ENCODE data around the gene TNFRSF4. TPM values are rescaled to one million over a fixed set of nuclear protein-coding genes. Genes with fewer than 3 reads are reported as not detected.
A peak's percentile ranks its signal among the peaks of the same experiment; 100 is the strongest.

The TNFRSF4 gene
- total RNA-seq, 1 donor from 2014 or later = not detected

DNA sequence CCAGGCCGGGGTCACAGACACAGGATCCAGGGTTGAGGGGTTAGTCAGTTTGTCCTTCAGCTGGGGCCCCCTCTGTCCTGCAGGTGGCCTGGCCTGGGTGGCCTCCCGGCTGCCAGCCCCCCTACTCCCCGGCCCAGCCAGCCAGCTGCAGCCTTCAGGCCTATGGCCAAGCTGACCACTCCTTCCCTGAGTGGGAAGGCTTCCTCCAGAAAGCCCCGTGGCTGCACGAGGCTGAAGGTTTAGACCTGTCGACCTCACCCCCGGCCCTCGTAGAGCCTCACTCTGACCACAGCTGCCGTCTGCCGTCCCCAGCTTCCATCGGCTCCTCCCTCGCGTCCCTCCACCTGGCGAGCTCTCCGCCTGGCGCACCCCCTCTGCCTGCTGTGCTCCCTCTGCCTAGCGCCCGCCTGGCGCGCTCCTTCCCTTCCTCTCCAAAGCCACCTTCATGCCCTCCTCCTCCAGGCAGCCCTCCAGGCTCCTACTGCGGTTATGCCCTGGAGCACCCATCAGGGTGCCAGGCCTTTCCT is 30.7 kb downstream of the TNFRSF4 start:
- Histone ChIP-seq H3K27ac (no peak overlapping the region), H3K27me3 (no peaks in the 10 kb centered on the region), H3K9me3 (ENCODE audit: low read depth) (no peaks in the 10 kb centered on the region), H3K9ac (no peak overlapping the region), H4K20me1 (ENCODE audit: low read depth) (no peaks in the 10 kb centered on the region), H3K36me3 (no peaks in the 10 kb centered on the region), H3K4me3 (no peak overlapping the region), H3K4me2 (no peak overlapping the region), H3K79me2 (ENCODE audit: low read depth) (no peaks in the 10 kb centered on the region), H3F3A (ENCODE audit: low read depth) (no peaks in the 10 kb centered on the region), H2AFZ (replicated peaks) (no peak overlapping the region), H3K4me1 (no peaks in the 10 kb centered on the region)
- TF ChIP-seq EZH2 (IDR thresholded peaks at IDR 0.05) = no peak
- no peak for TF ChIP-seq EZH2phosphoT487 (IDR thresholded peaks at IDR 0.05)
- TF ChIP-seq, protein P1, sequence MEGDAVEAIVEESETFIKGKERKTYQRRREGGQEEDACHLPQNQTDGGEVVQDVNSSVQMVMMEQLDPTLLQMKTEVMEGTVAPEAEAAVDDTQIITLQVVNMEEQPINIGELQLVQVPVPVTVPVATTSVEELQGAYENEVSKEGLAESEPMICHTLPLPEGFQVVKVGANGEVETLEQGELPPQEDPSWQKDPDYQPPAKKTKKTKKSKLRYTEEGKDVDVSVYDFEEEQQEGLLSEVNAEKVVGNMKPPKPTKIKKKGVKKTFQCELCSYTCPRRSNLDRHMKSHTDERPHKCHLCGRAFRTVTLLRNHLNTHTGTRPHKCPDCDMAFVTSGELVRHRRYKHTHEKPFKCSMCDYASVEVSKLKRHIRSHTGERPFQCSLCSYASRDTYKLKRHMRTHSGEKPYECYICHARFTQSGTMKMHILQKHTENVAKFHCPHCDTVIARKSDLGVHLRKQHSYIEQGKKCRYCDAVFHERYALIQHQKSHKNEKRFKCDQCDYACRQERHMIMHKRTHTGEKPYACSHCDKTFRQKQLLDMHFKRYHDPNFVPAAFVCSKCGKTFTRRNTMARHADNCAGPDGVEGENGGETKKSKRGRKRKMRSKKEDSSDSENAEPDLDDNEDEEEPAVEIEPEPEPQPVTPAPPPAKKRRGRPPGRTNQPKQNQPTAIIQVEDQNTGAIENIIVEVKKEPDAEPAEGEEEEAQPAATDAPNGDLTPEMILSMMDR (IDR thresholded peaks at IDR 0.05) = no peak
- Mint-ChIP-seq H3K36me3 (no peaks in the 10 kb centered on the region), H3K27me3 (ENCODE audit: insufficient read depth, low read depth) (peaks cover 8% of the 10 kb centered on the region), H3K4me3 (no peak overlapping the region), H3K27ac (no peak overlapping the region), H3K9me3 (peaks cover 4% of the 10 kb centered on the region), H3K4me1 (peaks cover 8% of the 10 kb centered on the region)
- peak; percentile 13 for DNase-seq (ENCODE audit: low spot score)

DNA sequence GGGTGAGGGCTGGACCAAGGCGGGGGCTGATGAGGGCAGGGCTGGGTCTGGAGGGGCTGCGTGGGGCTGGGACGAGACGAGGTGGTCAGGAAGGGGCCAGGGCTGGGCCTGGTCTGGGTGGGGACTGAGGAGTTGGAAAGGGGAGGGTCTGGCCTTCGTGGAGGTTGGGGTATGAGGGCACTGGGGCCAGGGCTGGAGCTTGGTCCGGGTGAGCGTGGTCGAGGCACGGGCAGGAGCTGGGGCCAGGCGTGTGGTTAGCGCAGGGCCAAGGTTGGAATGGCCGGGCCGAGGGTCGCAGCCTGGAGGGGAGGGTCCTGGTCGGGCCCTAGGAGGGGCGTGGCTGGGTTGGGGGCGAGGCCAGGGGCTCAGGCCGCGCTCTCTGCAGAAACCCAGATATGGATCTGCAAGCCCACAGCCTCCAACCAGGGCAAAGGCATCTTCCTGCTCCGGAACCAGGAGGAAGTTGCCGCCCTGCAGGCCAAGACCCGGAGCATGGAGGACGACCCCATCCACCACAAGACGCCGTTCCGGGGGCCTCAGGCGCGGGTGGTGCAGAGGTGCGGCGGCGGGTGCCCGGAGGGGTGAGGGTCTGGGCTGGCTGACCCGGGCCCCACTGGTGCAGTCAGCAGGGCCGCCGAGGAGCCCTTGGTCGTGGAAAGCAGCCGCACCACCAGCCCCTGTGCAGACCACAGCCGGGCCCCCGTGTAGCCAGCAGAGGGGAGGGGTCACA is 31.3 kb downstream of the TNFRSF4 start:
- H3K4me3 Mint-ChIP-seq = no peak overlapping the region
- no peak overlapping the region for H3K27ac ChIP-seq

DNA sequence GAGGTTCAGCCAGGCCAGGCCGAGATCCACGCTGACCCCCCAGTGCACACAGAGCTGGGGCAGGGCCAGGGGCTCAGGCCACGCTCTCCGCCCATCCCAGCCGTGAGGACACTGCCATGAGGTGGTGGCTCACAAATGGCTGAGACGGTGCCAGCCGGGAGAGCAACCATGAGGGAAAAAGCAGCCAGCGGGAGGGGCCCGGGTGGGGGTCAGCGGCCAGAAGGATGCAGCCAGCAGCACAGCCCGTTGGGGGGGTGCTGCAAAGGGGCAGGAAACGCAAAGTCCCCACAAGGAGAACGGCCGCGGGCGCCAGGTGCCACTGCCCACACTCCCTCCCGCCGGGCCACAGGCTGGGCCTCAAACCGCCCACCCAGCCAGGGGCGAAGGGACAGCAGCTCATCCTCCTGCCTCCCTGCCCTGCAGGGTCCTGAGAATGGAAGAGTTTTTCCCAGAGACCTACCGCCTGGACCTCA is 32.0 kb downstream of the TNFRSF4 start:
- Mint-ChIP-seq H3K4me1 (peaks cover 10% of the 10 kb centered on the region), H3K4me3 (no peak overlapping the region), H3K27me3 (ENCODE audit: insufficient read depth, low read depth) (peaks cover 10% of the 10 kb centered on the region), H3K36me3 (no peaks in the 10 kb centered on the region), H3K9me3 (no peaks in the 10 kb centered on the region), H3K27ac (no peak overlapping the region)
- Histone ChIP-seq H3K79me2 (ENCODE audit: low read depth) (no peaks in the 10 kb centered on the region), H3K4me1 (no peaks in the 10 kb centered on the region), H3F3A (ENCODE audit: low read depth) (no peaks in the 10 kb centered on the region), H2AFZ (replicated peaks) (no peak overlapping the region), H3K4me2 (no peak overlapping the region), H3K36me3 (no peaks in the 10 kb centered on the region), H3K4me3 (no peak overlapping the region), H4K20me1 (ENCODE audit: low read depth) (no peaks in the 10 kb centered on the region), H3K27me3 (peaks cover 5% of the 10 kb centered on the region), H3K9ac (no peak overlapping the region), H3K27ac (no peak overlapping the region), H3K9me3 (ENCODE audit: low read depth) (no peaks in the 10 kb centered on the region)
- TF ChIP-seq, protein P1 (IDR thresholded peaks at IDR 0.05) = no peak
- TF ChIP-seq EZH2phosphoT487 (IDR thresholded peaks at IDR 0.05) (no peak), EZH2 (IDR thresholded peaks at IDR 0.05) (no peak)
- DNase-seq (ENCODE audit: low spot score) = peak; percentile 1

More for the DNA sequence above, 31.3 kb downstream of the TNFRSF4 start:
- no peaks in the 10 kb centered on the region for H3K36me3 ChIP-seq
- no peak overlapping the region for H3K4me2 ChIP-seq
- no peaks in the 10 kb centered on the region for H3K79me2 ChIP-seq (ENCODE audit: low read depth)
- H3K9me3 ChIP-seq (ENCODE audit: low read depth) = no peaks in the 10 kb centered on the region
- Mint-ChIP-seq H3K4me1 (peaks cover 8% of the 10 kb centered on the region), H3K27ac (no peak overlapping the region), H3K27me3 (ENCODE audit: insufficient read depth, low read depth) (peaks cover 8% of the 10 kb centered on the region), H3K36me3 (no peaks in the 10 kb centered on the region), H3K9me3 (no peaks in the 10 kb centered on the region)
- no peaks in the 10 kb centered on the region for H3K4me1 ChIP-seq
- TF ChIP-seq EZH2 (IDR thresholded peaks at IDR 0.05) (no peak), EZH2phosphoT487 (IDR thresholded peaks at IDR 0.05) (no peak)
- TF ChIP-seq, protein P1 (IDR thresholded peaks at IDR 0.05) = no peak
- no peak overlapping the region for H3K9ac ChIP-seq
- H2AFZ ChIP-seq (replicated peaks) = no peak overlapping the region
- no peaks in the 10 kb centered on the region for H3K27me3 ChIP-seq
- no peaks in the 10 kb centered on the region for H4K20me1 ChIP-seq (ENCODE audit: low read depth)
- DNase-seq (ENCODE audit: low spot score) = peak; percentile 1
- no peak overlapping the region for H3K4me3 ChIP-seq
- H3F3A ChIP-seq (ENCODE audit: low read depth) = no peaks in the 10 kb centered on the region
